HG03342 (cell line): ENCODE results near the gene BOLA1.
A peak's percentile ranks its signal among the peaks of the same experiment; 100 is the strongest.
"Not testable (repeated sequence)": the region's sequence is repeated elsewhere in the genome, so short reads cannot be mapped to it uniquely, and the experiment has no call there.

ENCODE experiments used
- ATAC-seq: cut with Tn5 transposase; IDR thresholded peaks from one replicate; pipeline ENCODE4 v1.9.1; 2021; ENCODE audit warnings: mild to moderate bottlenecking, moderate library complexity; ENCODE audit not compliant: unreplicated experiment

The BOLA1 gene, protein sequence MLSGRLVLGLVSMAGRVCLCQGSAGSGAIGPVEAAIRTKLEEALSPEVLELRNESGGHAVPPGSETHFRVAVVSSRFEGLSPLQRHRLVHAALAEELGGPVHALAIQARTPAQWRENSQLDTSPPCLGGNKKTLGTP

DNA sequence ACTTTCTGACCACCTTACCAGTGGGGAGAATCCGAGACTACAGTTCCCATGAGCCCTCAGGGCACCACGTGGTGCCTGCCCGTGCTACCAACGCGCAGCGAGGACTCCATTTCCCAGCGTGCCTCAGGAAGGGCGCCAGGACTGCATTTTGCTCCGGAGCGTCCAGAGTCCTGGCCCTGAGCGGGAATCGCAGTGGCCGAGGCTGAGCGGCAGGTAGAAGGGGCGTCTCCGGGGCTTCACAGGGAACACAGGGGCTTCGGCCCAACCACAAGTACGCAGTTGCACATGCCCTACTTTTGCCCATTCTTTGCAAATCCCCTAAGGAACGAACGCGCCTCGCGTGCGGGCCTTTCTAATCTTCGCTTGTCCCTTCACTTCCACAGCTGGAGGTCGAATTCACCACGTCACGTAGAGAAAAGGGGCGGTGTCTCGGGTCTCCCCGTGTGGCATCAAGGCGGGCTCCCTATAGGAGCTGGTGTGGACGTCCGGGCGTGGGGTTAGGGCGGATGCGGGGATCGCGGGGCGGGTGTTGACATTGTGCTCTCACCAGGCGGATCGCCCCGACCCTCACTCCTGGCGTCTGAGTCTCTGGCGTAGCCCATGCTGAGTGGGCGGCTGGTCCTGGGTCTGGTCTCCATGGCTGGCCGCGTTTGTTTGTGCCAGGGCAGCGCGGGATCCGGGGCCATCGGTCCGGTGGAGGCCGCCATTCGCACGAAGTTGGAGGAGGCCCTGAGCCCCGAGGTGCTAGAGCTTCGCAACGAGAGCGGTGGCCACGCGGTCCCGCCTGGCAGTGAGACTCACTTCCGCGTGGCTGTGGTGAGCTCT lies at the start of gene BOLA1:
Gene BOLA1, plus strand, starts transcription at position 109 of the 825 bp plus-strand sequence. Its CDS starts 492 bp downstream, at position 601.
- ATAC-seq = peak; percentile 95

DNA sequence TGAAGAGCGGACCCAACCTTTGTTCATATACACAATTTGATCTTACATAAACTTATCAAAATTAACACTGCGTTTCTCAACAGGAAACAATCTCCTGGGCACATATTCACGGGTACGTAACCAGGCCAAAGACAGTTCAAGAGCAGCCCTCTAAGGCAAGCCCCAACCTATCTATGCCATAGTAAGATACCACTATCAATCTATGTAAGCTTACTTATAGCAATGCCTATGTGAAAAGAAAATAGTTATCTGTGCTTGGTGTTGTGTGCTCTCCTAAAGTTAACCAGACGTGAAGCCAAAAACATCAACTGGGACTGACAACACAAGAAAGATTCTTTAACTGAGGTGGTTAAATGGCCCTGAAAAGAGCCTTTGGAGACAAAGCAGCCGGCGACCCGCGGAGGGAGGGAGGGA lies 49.4 kb upstream of the BOLA1 start:
- ATAC-seq = no peak

DNA sequence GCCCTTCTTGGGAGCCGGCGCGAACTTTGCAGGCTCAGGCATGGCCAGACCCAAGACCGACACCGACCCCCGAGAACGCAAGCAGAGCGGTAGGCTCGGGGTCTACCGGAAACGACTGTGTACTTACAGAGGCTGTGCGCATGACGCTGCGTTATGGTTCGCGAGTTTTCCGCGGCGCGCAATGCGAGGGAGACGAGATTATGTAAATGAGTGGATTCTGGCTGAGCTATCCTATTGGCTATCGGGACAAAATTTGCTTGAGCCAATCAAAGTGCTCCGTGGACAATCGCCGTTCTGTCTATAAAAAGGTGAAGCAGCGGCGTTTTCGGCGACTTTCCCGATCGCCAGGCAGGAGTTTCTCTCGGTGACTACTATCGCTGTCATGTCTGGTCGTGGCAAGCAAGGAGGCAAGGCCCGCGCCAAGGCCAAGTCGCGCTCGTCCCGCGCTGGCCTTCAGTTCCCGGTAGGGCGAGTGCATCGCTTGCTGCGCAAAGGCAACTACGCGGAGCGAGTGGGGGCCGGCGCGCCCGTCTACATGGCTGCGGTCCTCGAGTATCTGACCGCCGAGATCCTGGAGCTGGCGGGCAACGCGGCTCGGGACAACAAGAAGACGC lies 48.5 kb upstream of the BOLA1 start:
- peak; percentile 50 for ATAC-seq

DNA sequence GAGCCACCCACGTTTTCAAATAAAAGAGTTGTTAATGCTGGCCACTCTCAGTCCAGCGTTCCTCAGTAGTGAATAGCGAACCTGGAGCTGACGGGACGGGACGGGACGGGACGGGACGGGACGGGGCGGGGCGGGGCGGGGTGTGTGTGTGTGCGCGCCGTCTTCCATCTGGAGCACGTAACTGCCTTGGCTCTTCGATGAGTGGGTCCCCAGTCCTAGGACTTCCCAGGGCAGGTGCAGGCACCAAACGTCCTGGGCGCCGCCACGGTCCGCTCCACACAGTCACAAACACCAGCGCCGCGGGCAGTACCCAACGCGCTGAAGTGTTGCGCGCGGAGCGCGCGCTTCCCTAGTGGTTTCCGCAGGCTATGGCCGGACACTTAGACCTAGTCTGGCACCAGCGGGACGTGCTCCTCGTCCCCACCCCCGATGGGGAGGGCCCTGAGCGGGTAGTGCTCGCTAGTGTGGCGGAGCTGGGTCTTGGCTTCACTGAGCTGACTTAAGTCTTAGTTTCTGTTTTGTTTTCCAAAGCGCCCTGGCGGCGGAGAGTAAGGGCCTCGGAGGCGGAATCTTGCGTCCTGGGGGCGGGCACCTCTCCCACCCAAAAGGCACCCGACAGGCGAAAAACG lies 47.7 kb upstream of the BOLA1 start:
- ATAC-seq = peak; percentile 42

DNA sequence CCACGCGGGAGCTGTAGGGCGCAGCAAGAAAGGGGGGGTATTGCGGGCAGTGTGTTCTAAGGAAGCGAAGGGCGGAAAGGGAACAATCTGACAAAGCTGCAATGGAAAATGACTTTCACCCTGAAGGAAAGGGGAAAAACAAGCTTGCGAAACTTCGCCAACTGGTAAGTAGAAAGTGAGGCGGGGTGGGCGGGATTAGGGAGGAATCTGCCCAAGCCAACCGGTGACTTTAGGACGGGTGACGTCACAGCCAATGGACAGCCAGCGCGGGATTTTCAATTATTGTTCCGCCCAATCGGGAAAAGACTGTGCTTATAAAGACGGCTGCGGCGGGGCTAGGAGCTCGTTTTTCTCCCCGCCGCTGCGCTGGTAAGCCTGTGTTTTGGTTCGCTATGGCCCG lies 47.1 kb upstream of the BOLA1 start:
- peak; percentile 26 for ATAC-seq

DNA sequence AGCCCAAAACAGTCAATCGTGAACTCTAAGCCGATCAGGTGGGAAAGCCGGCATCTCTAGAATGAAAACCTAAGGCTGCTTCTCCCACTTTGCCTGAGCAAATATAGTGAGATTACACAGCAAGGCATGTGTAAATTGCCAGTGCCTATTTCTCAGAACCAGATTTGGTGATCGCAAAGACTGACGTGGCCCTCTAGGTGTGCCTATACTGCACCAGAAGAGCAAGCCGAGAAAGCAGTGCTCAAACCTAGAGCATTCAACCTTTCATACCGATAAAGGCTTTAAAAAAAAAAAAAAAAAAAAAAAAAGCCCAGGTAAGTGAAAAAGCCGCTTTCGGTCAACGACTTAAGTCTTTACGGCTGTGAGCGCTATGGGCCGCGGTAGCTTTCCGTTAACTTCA lies 39.1 kb upstream of the BOLA1 start:
- ATAC-seq = not testable (repeated sequence)

DNA sequence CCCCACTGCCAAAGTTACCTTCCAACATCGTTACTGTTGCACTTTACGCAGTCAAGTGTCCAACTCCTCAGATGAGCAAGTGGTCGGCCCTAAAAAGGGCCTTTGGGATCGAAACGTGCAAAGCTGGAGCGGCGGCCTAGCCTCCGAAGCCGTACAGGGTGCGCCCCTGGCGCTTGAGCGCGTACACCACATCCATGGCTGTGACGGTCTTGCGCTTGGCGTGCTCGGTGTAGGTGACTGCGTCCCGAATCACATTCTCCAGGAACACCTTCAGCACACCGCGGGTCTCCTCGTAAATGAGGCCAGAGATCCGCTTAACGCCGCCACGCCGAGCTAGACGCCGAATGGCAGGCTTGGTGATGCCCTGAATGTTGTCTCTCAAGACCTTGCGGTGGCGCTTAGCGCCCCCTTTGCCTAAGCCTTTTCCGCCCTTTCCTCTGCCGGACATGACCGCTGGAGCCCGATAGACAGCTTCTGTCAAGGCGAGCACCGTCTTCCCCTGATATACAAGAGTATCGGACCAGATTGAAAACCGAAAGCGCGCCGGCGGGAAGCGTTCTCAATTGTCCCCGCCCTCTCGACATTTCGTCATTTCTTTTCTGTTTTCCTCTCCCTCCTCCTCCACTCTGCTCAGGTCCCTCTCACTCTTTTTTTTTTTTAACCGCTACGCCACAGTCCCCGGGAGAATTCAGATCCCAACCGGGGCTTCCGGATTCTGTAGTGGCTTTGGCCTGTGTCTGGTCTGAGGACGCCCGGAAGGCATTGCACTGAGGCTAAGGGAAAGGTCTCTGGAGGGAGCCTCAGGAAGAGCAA lies 38.5 kb upstream of the BOLA1 start:
- ATAC-seq = peak; percentile 61

DNA sequence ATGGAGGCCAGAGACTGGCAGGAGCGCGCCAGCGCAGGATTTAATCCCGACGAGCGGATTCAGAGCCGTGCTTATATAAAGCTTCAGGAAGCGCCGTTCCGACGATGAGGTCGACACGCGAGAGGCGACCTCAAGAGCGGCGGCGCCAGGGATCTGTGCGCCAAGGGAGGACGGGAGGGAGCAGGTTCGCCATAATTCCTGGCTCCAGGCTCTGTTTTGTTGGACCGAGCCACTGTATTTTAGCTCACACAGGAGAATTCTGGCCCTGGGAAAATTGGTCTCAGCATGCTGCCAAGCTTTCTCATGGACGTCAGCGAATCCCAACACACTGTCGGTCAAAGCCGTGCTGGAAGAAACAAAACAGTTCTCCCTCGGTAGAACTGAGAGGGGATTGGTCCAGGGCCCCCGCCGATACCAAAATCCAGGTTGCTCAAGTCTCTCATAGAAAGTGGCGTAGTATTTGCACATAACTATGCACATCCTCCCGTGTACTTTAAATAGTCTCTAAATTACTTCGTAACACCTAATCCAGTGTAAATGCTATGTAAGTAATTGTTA lies 37.8 kb upstream of the BOLA1 start:
- peak; percentile 9 for ATAC-seq

DNA sequence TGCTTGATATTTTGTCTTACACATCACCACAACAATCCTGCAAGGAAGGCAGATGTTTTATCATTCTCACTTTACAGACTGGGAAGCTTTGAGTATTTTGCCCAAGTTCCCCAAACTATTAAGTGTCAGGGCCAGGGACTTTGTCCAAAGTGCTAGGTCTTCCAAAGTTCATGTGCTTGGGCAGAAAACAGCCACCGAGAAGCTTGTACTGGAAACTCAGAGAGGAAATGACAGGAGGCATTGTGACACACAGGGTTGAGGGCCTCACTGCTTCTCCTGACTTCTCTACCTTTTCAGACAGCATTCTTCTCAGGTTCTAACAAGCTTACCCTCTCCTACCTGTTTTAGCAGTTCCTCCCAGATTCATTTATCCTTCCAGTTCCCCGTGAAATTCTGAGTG lies 32.5 kb upstream of the BOLA1 start:
- ATAC-seq = not testable (repeated sequence)

DNA sequence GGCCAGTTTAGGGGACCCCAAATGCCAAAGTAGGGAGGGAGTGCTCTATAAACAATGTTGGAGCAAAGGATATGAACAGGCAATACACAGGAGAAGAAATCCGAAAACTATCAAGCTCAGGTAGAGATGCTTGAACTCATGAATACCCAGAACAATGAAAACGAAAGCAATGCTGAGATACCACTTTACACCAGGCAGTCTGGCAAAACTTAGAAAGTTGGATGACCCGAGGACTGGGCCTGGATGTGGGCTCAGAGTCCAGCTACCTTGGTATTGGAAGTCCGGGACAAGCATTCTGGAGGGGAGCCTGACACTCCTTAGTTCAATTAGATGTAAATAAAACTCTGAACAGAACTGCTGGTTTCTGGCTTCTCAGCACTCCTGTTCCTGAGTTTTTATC lies 26.3 kb upstream of the BOLA1 start:
- not testable (repeated sequence) for ATAC-seq

DNA sequence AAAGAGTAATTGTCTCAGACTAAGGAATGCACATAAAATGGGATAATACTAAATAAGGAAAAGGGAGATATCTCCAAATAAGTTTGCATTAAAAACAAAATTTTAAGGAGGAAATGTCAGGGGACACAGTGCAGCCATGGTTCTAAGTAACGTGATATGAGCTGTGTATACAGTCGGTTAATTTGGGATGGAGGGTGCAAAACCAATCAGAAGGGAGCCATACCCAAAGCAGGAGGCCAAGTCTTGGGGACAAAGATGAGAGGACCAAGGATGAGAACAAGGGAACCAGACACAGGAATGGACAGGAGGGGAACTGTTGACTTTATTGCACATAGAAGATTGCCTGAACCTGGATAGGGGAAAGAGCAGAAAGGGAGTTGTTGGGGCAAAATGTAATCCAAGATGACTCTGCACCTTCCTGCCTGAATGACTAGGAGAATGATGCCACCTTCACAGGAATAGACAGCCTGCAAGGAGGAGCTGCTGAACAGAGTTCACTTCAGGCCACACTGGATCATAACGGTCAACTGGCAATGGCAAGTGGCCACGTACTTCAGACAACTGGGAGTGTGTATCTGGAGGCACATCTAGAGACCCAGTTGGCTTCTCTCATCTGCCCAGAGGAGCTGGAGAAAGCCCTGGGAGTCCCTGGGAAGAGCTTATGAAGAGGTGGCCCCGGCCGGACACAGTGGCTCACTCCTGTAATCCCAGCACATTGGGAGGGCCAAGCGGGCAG lies 22.0 kb upstream of the BOLA1 start:
- ATAC-seq = no peak

DNA sequence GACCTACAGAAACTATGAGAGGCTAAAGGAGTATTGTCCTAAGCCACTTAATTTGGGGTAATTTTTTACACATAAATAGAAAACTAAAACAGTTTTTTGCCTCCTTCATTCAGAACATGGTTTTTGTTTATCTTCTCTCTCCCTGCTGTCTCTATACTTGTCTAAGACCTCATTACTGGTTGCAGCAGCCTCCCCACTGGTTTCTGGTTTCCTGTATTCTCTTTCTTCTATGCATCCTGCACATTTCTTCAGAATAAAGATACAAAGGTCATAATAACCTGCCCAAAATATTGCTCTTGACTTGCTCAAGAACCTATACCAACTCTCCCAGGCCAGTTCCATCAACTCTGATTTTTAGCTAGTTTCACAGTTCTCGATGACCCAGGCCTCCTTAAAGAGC lies 19.8 kb upstream of the BOLA1 start:
- no peak for ATAC-seq

DNA sequence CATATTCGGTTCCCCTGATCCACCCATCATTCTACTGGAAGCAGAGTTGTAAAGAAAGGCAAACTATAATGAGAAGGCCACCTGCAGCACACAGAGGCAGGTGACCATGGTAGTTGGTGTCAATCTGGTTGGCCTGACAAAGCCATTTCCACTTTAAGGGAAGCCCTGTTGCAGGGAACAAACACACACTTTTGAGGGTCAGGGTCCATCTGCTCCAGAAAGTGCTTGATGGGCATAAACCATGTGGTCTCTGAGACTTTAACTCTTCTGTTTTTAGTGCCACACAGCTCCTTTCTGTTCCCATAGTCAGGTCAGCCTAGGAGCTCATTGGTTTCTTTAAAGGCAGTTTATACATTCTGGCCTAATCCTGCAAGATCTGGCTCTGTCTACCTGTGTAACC lies 17.5 kb upstream of the BOLA1 start:
- ATAC-seq = no peak

DNA sequence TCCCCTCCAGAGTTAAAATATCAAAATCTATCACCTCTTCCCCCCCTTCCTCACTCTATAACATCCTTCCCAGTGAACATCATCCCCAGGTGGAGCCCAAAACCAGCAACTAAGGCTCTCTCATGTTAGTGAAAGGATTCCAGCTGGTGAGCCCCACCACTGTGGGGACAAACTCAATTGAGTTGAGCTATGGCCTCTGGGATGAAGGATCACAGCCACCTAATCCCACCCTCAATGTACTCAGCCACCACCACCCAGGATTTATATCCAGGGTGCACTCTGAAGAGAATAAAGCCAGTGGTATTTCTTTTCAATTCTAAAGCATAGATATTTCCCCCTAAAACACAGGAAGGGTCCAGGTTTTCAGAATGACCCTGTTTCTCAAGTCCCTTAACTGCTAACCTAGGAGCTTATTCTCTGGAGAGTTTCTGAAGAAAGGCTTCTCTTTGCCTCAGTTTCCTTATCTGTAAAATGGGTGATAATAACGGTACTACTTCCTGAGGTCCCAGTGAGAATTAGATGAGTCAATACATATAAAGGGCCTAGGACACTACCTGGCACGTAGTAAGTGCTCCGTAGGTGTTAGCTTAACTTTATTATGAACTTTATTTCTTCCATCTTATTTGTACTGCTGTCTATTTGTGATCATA lies 15.6 kb upstream of the BOLA1 start:
- ATAC-seq = no peak

DNA sequence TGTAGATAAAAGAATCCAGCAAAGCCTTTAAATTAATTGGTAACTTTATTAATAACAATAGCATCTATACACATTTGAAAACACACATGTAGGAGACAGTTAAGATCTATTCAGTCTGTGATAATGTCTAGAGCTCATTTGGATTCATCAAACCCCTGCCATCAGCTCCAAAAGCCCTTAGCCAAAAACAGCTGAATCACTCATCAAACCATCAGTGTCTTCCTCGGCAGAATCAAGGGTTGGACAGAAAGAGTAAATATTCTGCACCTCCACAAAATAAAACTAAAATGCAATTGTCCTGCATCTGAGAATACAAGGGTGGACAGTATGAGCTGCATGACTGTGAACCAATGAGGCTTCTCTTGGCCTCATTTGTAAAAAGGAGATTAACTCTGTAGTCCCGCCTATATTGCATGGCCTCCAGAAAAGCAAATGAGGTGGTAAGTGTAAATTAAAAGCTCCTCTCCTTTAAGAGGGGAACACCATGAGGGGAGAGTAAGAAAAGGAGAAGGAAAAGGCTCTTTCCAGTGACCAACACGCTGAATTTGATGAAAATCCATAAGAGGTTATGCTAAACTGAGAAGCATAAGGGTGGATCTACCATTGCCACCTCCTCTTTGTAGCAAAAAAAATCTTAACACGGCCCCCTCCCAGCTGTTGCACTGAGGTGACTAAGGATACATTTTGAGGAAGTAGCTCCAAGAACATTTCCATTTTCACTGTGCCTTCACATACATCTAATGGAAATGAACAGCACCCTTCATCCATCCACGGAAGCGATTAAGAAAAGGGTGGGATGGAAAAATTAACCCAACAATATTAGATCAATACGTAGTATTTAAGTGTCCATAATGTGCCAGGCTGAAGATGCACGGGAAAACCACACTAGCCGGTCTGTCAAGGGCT lies 14.7 kb upstream of the BOLA1 start:
- ATAC-seq = no peak

DNA sequence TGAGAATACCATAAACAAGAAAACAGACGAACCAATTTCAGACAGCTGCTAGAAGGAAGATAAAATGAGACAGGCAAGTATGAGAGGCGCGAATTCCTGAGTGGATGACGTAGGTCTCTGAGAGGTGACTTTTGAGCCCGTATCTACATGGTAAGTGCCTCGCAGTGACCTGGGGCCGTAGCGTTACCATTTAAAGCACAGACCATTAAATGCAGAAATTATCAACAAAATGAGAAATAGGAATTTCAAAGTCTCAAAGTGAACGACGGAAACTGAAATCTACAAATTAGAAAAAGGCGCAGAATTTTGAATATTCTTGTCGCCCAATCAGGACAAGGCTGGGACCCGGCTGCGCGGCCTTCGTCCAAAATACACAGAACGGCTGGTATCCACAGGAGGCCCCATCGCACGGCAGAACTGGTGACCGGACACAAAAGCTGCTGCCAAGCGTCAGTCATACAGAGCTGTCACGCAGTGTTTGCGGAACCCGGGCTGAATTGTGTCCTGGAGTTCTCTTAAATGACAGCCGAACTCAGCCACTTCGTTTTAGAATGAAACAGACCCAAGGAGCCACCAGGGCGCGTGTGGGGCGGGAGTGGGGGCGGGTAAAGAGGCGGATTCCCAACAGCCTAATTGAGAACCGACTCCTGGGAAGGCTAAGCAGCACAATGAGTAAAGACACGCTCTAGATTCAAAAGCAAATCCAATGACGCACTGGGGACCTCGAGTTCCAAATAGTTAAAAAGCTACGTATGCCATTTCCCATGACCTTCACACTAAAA lies 13.8 kb upstream of the BOLA1 start:
- no peak for ATAC-seq

DNA sequence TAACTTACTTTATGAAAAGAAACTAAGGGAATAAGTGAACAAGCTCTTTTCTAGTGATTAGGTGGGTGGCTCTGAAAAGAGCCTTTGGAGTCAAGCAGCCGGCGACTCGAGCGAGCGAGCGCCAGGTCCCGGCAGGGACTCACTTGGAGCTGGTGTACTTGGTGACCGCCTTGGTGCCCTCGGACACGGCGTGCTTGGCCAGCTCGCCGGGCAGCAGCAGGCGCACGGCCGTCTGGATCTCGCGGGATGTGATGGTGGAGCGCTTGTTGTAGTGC lies 13.3 kb upstream of the BOLA1 start:
- ATAC-seq = not testable (repeated sequence)
